Stimulated activated CD4-positive, alpha-beta T cell treated with anti-CD3 and anti-CD28 coated beads, Interleukin-1b, Interleukin-23, amount 100 ng/mL, for 48 hours (primary cell): ENCODE measurements around the gene MTOR.

ENCODE experiments used
- DNase-seq: peaks from one replicate; pipeline ENCODE4 v3.0.0-alpha.2; 2020

Gene MTOR

DNA sequence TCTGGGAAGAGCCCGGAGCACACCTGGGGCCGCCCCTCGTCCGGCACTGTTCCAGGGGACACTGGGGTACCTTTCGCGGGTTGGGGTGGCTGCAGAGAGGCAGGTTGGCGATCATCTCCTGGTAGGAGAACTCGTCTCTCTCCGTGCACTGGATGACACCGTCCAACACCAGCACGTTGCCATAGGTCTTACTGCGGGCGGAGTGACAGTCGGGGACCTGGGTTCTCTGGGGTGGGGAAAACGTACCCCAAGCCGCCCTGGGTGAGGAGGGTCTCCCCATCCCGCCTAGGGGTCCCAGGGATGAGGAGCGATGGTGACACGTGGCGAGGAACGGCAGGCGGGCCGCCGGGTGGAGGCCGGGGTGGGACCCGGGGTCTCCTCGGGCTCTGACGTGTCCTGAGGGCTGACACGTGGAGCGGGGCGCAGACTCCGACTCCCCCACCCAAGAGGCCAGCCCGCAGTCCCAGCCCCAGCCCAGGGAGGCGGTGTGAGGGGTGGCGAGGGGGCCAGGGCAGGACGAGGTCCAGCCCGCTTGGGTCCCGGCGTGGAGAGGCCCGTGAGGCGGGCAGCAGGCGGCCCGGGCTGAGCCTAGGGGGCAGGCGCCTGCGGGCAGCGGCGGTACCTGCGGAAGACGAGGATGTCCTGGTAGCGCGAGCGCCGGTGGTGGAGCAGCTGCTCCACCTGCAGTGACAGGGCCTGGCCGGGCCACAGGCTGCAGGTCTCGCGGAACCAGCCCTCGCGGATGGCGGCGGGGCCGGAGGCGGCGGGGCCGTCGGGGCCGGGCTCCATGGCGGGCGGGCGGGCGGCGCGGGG is 203.0 kb downstream of the MTOR start:
- no peak for DNase-seq

DNA sequence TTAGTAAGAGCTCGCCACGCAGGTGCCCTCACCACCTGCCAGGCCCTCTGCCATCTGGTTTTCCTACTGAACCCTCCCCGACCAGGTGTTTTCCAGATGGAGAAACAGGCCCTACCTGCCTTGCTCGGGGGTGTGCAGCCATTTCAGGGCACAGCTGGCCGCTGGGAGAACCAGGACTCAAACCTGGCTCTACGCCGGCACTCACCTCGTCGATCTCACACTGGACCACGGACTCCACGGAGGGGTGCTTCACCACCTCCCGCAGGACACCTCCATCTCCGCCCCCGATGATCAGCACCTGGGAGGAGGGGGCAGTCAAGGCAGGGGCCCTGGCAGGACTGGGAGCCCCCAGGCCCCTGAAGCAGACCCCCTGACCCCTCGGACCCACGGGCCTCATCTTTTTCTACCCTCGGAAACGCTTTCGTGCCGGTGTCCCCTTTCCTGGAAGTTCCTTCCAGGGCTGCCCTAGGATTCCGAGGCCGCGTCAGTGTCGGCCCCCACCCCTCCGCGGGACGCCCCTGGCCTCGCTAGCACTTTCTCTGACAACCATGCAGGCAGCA is 203.7 kb downstream of the MTOR start:
- no peak for DNase-seq

DNA sequence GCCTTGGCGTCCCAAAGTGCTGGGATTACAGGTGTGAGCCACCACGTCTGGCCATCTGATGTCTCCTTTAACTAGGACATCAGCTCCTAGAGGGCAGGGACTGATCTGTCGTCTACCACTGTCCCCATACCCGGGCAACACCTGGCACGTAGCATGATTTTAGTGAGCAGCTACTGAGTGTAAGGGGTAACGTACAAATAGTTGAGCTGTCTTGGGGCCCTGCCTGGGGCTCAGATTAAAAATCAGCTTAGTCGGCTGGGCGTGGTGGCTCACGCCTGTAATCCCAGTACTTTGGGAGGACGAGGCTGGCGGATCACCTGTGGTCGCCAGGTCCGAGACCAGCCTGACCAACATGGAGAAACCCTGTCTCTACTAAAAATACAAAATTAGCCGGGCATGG is 204.3 kb downstream of the MTOR start:
- DNase-seq: no peak

DNA sequence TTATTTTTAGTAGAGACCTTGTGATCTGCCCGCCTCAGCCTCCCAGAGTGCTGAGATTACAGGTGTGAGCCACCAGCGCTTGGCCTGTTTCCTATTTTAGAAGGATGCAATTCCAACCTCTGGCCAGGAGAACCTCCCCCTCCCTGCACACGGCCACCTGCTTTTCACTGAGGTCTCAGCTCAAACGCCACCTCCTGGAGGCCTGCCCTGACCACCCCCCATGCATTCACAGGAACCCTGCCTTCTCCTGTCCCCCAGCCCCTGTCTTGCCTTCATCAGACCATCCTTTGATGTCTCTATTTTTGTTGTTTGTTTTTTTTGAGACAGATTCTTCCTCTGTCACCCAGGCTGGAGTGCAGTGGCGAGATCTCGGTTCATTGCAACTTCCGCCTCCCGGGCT is 204.9 kb downstream of the MTOR start:
- no peak for DNase-seq
